ENCODE measurements around the gene PPP1R3F.
"Not testable (repeated sequence)": the region's sequence is repeated elsewhere in the genome, so short reads cannot be mapped to it uniquely, and the experiment has no call there.

The PPP1R3F gene

DNA sequence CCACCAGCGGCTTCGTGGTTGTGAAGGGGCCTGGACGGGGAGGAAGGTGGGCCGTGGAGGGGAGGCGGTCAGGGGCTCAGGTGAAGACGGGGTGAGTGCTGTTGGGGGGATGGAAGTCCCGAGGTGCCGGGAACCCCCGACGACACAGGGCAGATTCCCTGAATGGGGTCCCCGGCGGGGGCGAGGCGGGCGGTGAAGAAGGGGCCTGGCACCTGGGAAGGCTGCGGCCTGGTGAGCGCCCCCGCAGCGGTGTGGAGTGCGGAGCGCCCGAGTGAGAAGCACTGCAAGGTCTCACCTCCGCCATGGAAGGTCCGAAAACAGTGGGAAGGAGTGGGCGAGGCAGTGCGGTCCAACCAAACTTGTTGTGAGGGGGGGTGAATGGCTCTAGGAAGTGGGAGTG is 62.2 kb downstream of the PPP1R3F start:
- not testable (repeated sequence) for H3K36me3 ChIP-seq (ENCODE audit: insufficient read depth, low read length); H3K9ac ChIP-seq (ENCODE audit: insufficient read length); DNase-seq (ENCODE audit: low read depth, low spot score); H3K4me3 ChIP-seq; H3K27ac ChIP-seq; H3K9me3 ChIP-seq (ENCODE audit: low read depth, low read length)

Data from SK-N-MC (cell line).